NCI-H748 treated with DMSO at 0.1 percent for 48 hours (cell line): ENCODE data around the gene SMCHD1.
A peak's percentile ranks its signal among the peaks of the same experiment; 100 is the strongest.

ENCODE experiments used
- DNase-seq: peaks from one replicate; lab custom pipeline; 2025; lab: John Stamatoyannopoulos, UW

SMCHD1 gene

GRCh38 chr18:2655178-2655953 is at the start of gene SMCHD1:
Gene SMCHD1, plus strand, starts transcription at chr18:2655726. Its CDS starts 350 bp downstream, at chr18:2656076.
- DNase-seq = peak; percentile 71

- DNase-seq = no peak
Observed at GRCh38 chr18:2606335-2606734, 49.2 kb upstream of the SMCHD1 start.

GRCh38 chr18:2609604-2610003 is 45.9 kb upstream of the SMCHD1 start:
- DNase-seq = no peak

GRCh38 chr18:2610549-2610948 is 45.0 kb upstream of the SMCHD1 start:
- no peak for DNase-seq

GRCh38 chr18:2612996-2613395 is 42.5 kb upstream of the SMCHD1 start:
- no peak for DNase-seq

- DNase-seq = no peak
Observed at GRCh38 chr18:2617401-2617998, 38.0 kb upstream of the SMCHD1 start.

GRCh38 chr18:2618009-2618408 is 37.5 kb upstream of the SMCHD1 start:
- no peak for DNase-seq

GRCh38 chr18:2625217-2625616 is 30.3 kb upstream of the SMCHD1 start:
- DNase-seq = no peak

GRCh38 chr18:2627821-2628276 is 27.7 kb upstream of the SMCHD1 start:
- DNase-seq = no peak

GRCh38 chr18:2629003-2629402 is 26.5 kb upstream of the SMCHD1 start:
- DNase-seq = no peak

- DNase-seq = no peak
Observed at GRCh38 chr18:2635586-2635985, 19.9 kb upstream of the SMCHD1 start.

- no peak for DNase-seq
Observed at GRCh38 chr18:2636126-2636631, 19.3 kb upstream of the SMCHD1 start.

- no peak for DNase-seq
Observed at GRCh38 chr18:2641638-2642037, 13.9 kb upstream of the SMCHD1 start.

- DNase-seq = no peak
Observed at GRCh38 chr18:2642771-2643170, 12.8 kb upstream of the SMCHD1 start.

GRCh38 chr18:2644535-2644934 is 11.0 kb upstream of the SMCHD1 start:
- DNase-seq = no peak

GRCh38 chr18:2651981-2652380 is 3.5 kb upstream of the SMCHD1 start:
- no peak for DNase-seq

- no peak for DNase-seq
Observed at GRCh38 chr18:2653467-2653866, 2.1 kb upstream of the SMCHD1 start.

- peak; percentile 28 for DNase-seq
Observed at GRCh38 chr18:2654169-2654927, 1.2 kb upstream of the SMCHD1 start.

GRCh38 chr18:2654928-2655177 is 673 bp upstream of the SMCHD1 start:
- no peak for DNase-seq

- DNase-seq = no peak
Observed at GRCh38 chr18:2655954-2656236, 369 bp downstream of the SMCHD1 start.

- peak; percentile 21 for DNase-seq
Observed at GRCh38 chr18:2656237-2656980, 883 bp downstream of the SMCHD1 start.

GRCh38 chr18:2656981-2657512 is 1.5 kb downstream of the SMCHD1 start:
- no peak for DNase-seq
